Measurements from ENCODE around the gene HELQ.
A peak's percentile ranks its signal among the peaks of the same experiment; 100 is the strongest.

Gene HELQ

GRCh38 chr4:83372931-83373330 lies 82.7 kb downstream of the HELQ start:
- no peak for DNase-seq (ENCODE audit: low spot score)

- no peak for DNase-seq (ENCODE audit: low spot score)
Measured at GRCh38 chr4:83371936-83372335, 83.7 kb downstream of the HELQ start.

GRCh38 chr4:83371235-83371634 lies 84.4 kb downstream of the HELQ start:
- no peak for DNase-seq (ENCODE audit: low spot score)

GRCh38 chr4:83370640-83370906 lies 85.0 kb downstream of the HELQ start:
- no peak for DNase-seq (ENCODE audit: low spot score)

- no peak for DNase-seq (ENCODE audit: low spot score)
Measured at GRCh38 chr4:83369831-83370639, 85.6 kb downstream of the HELQ start.

DNA sequence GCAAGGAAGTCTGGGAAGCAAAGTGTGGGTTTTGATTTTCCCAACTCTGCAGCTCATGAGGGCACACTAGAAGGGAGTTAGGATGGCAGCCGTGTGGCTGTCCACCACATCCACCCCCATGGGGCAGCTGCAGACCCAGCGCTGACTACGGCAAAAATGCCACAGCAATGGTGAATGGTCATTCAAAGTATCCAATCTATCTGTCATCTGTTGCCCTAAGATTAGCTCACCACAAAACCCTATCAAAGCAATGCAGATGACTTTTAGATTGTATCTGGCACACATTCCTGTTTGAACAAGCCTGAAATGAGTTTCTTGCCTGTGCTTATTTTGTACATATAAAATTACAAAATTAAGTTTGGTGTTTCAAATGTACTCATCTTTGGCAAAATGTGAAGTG lies 91.3 kb downstream of the HELQ start:
- DNase-seq (ENCODE audit: low spot score), result no peak

- DNase-seq (ENCODE audit: low spot score), result peak; percentile 54
Measured at GRCh38 chr4:83362492-83363329, 92.9 kb downstream of the HELQ start.

DNA sequence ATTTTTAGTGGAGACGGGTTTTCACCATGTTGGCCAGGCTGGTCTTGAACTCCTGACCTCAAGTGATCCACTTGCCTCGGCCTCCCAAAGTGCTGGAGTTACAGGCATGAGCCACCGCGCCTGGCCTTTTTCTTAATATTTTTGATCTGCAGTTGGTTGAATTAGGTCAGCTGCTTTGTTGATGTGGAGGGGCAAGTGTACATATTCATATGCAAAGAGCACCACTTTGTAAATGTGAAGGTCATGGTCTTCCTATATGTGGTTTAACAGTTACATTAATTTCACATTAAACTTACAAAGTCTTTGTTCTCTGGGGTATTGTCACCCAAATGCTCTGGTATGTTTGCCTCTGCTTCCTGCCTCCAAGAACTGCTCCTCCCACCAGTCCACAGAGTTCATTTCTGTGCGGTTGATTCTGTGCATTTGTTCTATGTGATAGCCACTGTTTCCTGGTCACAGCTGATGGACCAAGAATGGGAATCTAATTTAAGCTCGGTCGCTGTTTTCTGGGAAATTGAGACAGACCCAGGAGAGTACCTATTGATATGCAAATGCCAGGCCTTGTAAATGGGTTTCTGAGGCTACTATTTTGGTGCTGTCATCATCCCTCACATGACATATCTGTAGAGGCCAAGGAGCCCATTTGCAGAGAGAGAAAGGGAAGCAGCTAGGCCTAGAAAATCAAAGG lies 94.1 kb downstream of the HELQ start:
- no peak for DNase-seq (ENCODE audit: low spot score)

- DNase-seq (ENCODE audit: low spot score), result no peak
Measured at GRCh38 chr4:83360018-83360417, 95.6 kb downstream of the HELQ start.

DNA sequence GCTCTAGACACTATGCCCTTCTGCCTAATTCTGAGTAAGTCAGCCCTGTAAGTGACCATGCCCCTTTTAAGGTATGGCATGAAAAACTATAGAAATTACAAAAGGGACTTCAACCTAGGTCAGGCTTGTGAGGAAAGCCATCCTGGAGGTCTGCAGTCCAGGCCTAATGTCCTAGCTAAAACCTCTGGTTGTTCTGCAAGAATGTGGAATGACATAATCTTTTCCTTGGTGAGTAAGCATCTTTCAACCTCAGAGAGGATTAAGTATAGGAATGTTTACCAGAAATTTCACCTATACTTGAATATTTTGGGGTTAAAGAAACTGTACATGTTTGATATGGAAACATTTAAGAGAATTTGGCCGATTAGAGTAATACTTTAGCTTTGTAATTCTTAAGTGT lies 97.2 kb downstream of the HELQ start:
- peak; percentile 47 for DNase-seq (ENCODE audit: low spot score)

Measured in RKO (cell line).